Tibial nerve (tissue), 3 donors: ENCODE data around the gene SCIN.

ENCODE experiments used
- CTCF ChIP-seq, 5 experiments: fragments of 200-600 bp in 3 of 5; fragments of 450-650 bp in 2 of 5; sonication (generic) in 3 of 5; IDR thresholded peaks; one replicate each; pipeline ENCODE4 v1.5.1; 2016 to 2019; ENCODE audit warnings: antibody characterized with exemption in 5 of 5, mild to moderate bottlenecking in 3 of 5, moderate library complexity in 2 of 5
- POLR2A ChIP-seq, 2 donors: fragments of 450-650 bp; IDR thresholded peaks; one replicate each; pipeline ENCODE4 v1.6.1; 2017; ENCODE audit warnings: antibody characterized with exemption in 2 of 2, mild to moderate bottlenecking in 2 of 2, moderate library complexity in 2 of 2

GRCh38 chr7:12619461-12620069 lies 49.0 kb downstream of the SCIN start:
- TF ChIP-seq CTCF (IDR thresholded peaks at IDR 0.05) (no peak), POLR2A (IDR thresholded peaks at IDR 0.05) (no peak)
